PC-9 (cell line): ENCODE results near the gene UBA1. TPM values are rescaled to one million over a fixed set of nuclear protein-coding genes. Genes with fewer than 3 reads are reported as not detected.

Experiments used
- BruUV-seq: library from RNA; stranded (reverse); fragments of 400-500 nt; replicated peaks from 2 replicates; lab custom pipeline; 2021; lab: Mats Ljungman, UMichigan
- CTCF ChIA-PET: fragments of 300-600 bp; sonication (Branson Sonifier 250); formaldehyde crosslinking; loops from one replicate; lab custom pipeline; 2022; ENCODE audit warnings: antibody characterized with exemption; lab: Charles Lee
- POLR2A ChIA-PET: fragments of 300-600 bp; sonication (Branson Sonifier 250); formaldehyde crosslinking; loops from one replicate; lab custom pipeline; 2022; ENCODE audit warnings: antibody characterized with exemption; ENCODE audit not compliant: unreplicated experiment; lab: Charles Lee
- DNase-seq, 2 experiments: peaks; one replicate each; pipeline versions ENCODE4 v3.0.0 to v3.0.0-alpha.2; 2015 to 2022; ENCODE audit warnings: mixed read lengths in 1 of 2
- H2AFZ ChIP-seq: fragments of 200-600 bp; sonication (generic); 2 replicates; pipeline ENCODE4 v1.8.1; 2017; ENCODE audit warnings: antibody characterized with exemption
- H3F3A ChIP-seq: fragments of 200-600 bp; sonication (generic); 2 replicates; pipeline ENCODE4 v1.8.1; 2017; ENCODE audit warnings: antibody characterized with exemption, mild to moderate bottlenecking, low read depth; ENCODE audit not compliant: insufficient read depth
- H3K27ac ChIP-seq: fragments of 200-600 bp; sonication (generic); 2 replicates; pipeline ENCODE4 v1.6.1; 2016; ENCODE audit warnings: mixed run types
- H3K27me3 ChIP-seq: fragments of 200-600 bp; sonication (generic); 2 replicates; pipeline ENCODE4 v1.6.1; 2016; ENCODE audit warnings: low read depth, mixed run types; ENCODE audit not compliant: insufficient read depth
- H3K36me3 ChIP-seq: fragments of 200-600 bp; sonication (generic); 2 replicates; pipeline ENCODE4 v1.6.1; 2016; ENCODE audit warnings: low read depth, mixed run types
- H3K4me1 ChIP-seq: fragments of 200-600 bp; sonication (generic); replicated peaks from 2 replicates; pipeline ENCODE4 v1.6.1; 2016; ENCODE audit warnings: mixed run types; ENCODE audit not compliant: insufficient read depth
- H3K4me2 ChIP-seq: fragments of 200-600 bp; sonication (generic); 2 replicates; pipeline ENCODE4 v1.6.1; 2017; ENCODE audit warnings: mixed run types
- H3K4me3 ChIP-seq: fragments of 200-600 bp; sonication (generic); 2 replicates; pipeline ENCODE4 v1.6.1; 2016; ENCODE audit warnings: mixed run types
- H3K79me2 ChIP-seq: fragments of 200-600 bp; sonication (generic); 2 replicates; pipeline ENCODE4 v1.6.1; 2017; ENCODE audit warnings: low read depth, mixed run types
- H3K9me2 ChIP-seq: fragments of 200-600 bp; sonication (generic); 2 replicates; pipeline ENCODE4 v1.8.1; 2017; ENCODE audit warnings: mild to moderate bottlenecking; ENCODE audit not compliant: insufficient read depth
- H3K9me3 ChIP-seq: fragments of 200-600 bp; sonication (generic); 2 replicates; pipeline ENCODE4 v1.8.1; 2016; ENCODE audit warnings: low read depth; ENCODE audit not compliant: insufficient read depth
- H4K20me1 ChIP-seq: fragments of 200-600 bp; sonication (generic); 2 replicates; pipeline ENCODE4 v1.8.1; 2017; ENCODE audit not compliant: insufficient read depth
- EZH2 ChIP-seq: fragments of 200-600 bp; sonication (generic); IDR thresholded peaks from 2 replicates; pipeline ENCODE4 v1.8.0; 2017; ENCODE audit warnings: antibody characterized with exemption, low read depth
- intact Hi-C: fragments of 100-400 bp; cut with micrococcal nuclease; formaldehyde crosslinking; loops from one replicate; pipeline ENCODE4 v1.10.0; 2022; ENCODE audit not compliant: unreplicated experiment
- total RNA-seq: library from RNA; stranded (reverse); gene quantifications from 2 replicates; pipeline ENCODE4 v1.2.3, GENCODE V29; 2021
- TF ChIP-seq, protein P1 (sequence below): fragments of 200-600 bp; sonication (generic); conservative IDR thresholded peaks from 2 replicates; pipeline ENCODE4 v1.6.1; 2017; ENCODE audit warnings: mixed run types, antibody characterized with exemption, mild to moderate bottlenecking, moderate library complexity

UBA1 gene
- total RNA-seq, 1 experiment from 2014 or later, result 126 TPM

DNA sequence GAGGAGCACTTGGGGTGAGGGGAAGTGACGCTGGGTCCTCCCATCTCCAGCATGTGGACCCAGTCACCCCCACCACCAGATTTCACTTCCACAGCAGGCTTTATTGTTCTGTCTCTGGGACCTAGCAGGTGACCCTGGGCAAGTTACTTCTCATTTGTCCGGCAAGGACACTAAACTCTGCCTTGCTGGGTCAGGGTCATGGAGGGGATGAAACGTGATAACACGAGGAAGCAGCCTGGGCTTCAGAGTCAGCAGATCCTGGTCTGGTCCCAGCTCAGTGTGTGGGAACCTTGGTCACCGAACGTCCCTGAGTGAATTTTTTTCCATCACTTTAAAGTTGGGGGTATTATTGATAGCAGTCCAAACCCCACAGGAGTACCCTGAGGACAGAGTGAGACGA, 3.9 kb downstream of the UBA1 start:
- Histone ChIP-seq H3K4me2 (no peak overlapping the region), H3K9me2 (no peaks in the 10 kb centered on the region), H3F3A (no peaks in the 10 kb centered on the region), H2AFZ (no peak overlapping the region), H3K79me2 (peaks cover 33% of the 10 kb centered on the region), H3K27me3 (no peaks in the 10 kb centered on the region), H3K27ac (no peak overlapping the region), H3K36me3 (no peaks in the 10 kb centered on the region), H3K4me1 (no peaks in the 10 kb centered on the region), H3K4me3 (no peak overlapping the region), H4K20me1 (no peaks in the 10 kb centered on the region), H3K9me3 (no peaks in the 10 kb centered on the region)
- no peak for DNase-seq
- ChIA-PET POLR2A (no interaction called here), CTCF (no interaction called here)
- intact Hi-C loops, result loop anchor here (10.0 kb wide), 1 partner anchor 457 kb away; the partner anchor contains the start of genes ELK1 and UXT
- no TSS peak for BruUV-seq
- TF ChIP-seq, protein P1, sequence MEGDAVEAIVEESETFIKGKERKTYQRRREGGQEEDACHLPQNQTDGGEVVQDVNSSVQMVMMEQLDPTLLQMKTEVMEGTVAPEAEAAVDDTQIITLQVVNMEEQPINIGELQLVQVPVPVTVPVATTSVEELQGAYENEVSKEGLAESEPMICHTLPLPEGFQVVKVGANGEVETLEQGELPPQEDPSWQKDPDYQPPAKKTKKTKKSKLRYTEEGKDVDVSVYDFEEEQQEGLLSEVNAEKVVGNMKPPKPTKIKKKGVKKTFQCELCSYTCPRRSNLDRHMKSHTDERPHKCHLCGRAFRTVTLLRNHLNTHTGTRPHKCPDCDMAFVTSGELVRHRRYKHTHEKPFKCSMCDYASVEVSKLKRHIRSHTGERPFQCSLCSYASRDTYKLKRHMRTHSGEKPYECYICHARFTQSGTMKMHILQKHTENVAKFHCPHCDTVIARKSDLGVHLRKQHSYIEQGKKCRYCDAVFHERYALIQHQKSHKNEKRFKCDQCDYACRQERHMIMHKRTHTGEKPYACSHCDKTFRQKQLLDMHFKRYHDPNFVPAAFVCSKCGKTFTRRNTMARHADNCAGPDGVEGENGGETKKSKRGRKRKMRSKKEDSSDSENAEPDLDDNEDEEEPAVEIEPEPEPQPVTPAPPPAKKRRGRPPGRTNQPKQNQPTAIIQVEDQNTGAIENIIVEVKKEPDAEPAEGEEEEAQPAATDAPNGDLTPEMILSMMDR, result no peak
- TF ChIP-seq EZH2, result no peak

- Histone ChIP-seq H3K27ac (no peak overlapping the region), H2AFZ (no peak overlapping the region), H3K9me2 (no peaks in the 10 kb centered on the region), H3K79me2 (peaks cover 33% of the 10 kb centered on the region), H3K36me3 (no peaks in the 10 kb centered on the region), H3K27me3 (no peaks in the 10 kb centered on the region), H3K4me1 (no peaks in the 10 kb centered on the region), H3F3A (no peaks in the 10 kb centered on the region), H3K4me3 (no peak overlapping the region), H3K4me2 (no peak overlapping the region), H3K9me3 (no peaks in the 10 kb centered on the region), H4K20me1 (no peaks in the 10 kb centered on the region)
- TF ChIP-seq, protein P1, result no peak
- TF ChIP-seq EZH2, result no peak
- intact Hi-C loops, result loop anchor here (10.0 kb wide), 1 partner anchor 457 kb away; the partner anchor contains the start of genes ELK1 and UXT
- BruUV-seq, result no TSS peak
- POLR2A ChIA-PET, result no interaction called here
- CTCF ChIA-PET, result no interaction called here
- DNase-seq, result no peak
Measured at GRCh38 chrX:47198026-47198686, 4.5 kb downstream of the UBA1 start.

DNA sequence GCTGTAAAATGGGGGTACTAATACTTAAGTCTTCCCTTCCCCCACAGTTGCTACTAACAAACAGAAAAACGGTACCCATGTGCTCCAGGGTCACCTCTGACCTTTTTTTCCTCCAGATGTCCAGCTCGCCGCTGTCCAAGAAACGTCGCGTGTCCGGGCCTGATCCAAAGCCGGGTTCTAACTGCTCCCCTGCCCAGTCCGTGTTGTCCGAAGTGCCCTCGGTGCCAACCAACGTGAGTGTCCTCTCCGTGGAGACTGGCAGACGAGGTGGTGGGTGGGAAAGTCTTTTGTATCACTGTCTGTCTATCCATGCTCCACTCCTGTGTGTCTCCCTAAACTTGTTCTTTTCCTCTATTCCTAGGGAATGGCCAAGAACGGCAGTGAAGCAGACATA, 5.1 kb downstream of the UBA1 start:
- Histone ChIP-seq H3K9me3 (no peaks in the 10 kb centered on the region), H3F3A (no peaks in the 10 kb centered on the region), H3K4me2 (no peak overlapping the region), H3K4me3 (no peak overlapping the region), H3K27me3 (no peaks in the 10 kb centered on the region), H3K79me2 (peaks cover 33% of the 10 kb centered on the region), H3K9me2 (no peaks in the 10 kb centered on the region), H2AFZ (no peak overlapping the region), H4K20me1 (no peaks in the 10 kb centered on the region), H3K4me1 (no peaks in the 10 kb centered on the region), H3K27ac (no peak overlapping the region), H3K36me3 (no peaks in the 10 kb centered on the region)
- DNase-seq, result no peak
- intact Hi-C loops, result loop anchor here (10.0 kb wide), 1 partner anchor 456 kb away; the partner anchor contains the start of genes ELK1 and UXT
- ChIA-PET CTCF (no interaction called here), POLR2A (no interaction called here)
- no TSS peak for BruUV-seq
- TF ChIP-seq, protein P1, result no peak
- TF ChIP-seq EZH2, result no peak
